ENCODE results near the gene CPE.
"Not testable (repeated sequence)": the region's sequence is repeated elsewhere in the genome, so short reads cannot be mapped to it uniquely, and the experiment has no call there.

Gene CPE

GRCh38 chr4:165378745-165379677 lies at the start of gene CPE:
Gene CPE (plus strand): TSS chr4:165379008. CDS start chr4:165379222, 214 bp downstream.
- DNase-seq: peak; percentile 15

- DNase-seq: no peak
These were observed 48.7 kb upstream of the CPE start for GRCh38 chr4:165330071-165330470.

- DNase-seq: no peak
These were observed 48.1 kb upstream of the CPE start for GRCh38 chr4:165330666-165331065.

- no peak for DNase-seq
These were observed 47.4 kb upstream of the CPE start for GRCh38 chr4:165331359-165331758.

- no peak for DNase-seq
These were observed 47.0 kb upstream of the CPE start for GRCh38 chr4:165331823-165332222.

GRCh38 chr4:165332502-165332901 lies 46.3 kb upstream of the CPE start:
- DNase-seq: no peak

- no peak for DNase-seq
These were observed 43.6 kb upstream of the CPE start for GRCh38 chr4:165335163-165335703.

- no peak for DNase-seq
These were observed 42.1 kb upstream of the CPE start for GRCh38 chr4:165336743-165337142.

GRCh38 chr4:165342340-165342739 lies 36.5 kb upstream of the CPE start:
- not testable (repeated sequence) for DNase-seq

- DNase-seq: no peak
These were observed 35.2 kb upstream of the CPE start for GRCh38 chr4:165343353-165344191.

GRCh38 chr4:165345666-165346417 lies 33.0 kb upstream of the CPE start:
- no peak for DNase-seq

GRCh38 chr4:165347647-165348569 lies 30.9 kb upstream of the CPE start:
- no peak for DNase-seq

- no peak for DNase-seq
These were observed 27.3 kb upstream of the CPE start for GRCh38 chr4:165351359-165352130.

- DNase-seq: no peak
These were observed 22.9 kb upstream of the CPE start for GRCh38 chr4:165355900-165356300.

- DNase-seq: no peak
These were observed 19.3 kb upstream of the CPE start for GRCh38 chr4:165359506-165359905.

- no peak for DNase-seq
These were observed 18.6 kb upstream of the CPE start for GRCh38 chr4:165360041-165360695.

- no peak for DNase-seq
These were observed 17.7 kb upstream of the CPE start for GRCh38 chr4:165360985-165361670.

GRCh38 chr4:165361810-165362209 lies 17.0 kb upstream of the CPE start:
- no peak for DNase-seq

GRCh38 chr4:165364452-165365080 lies 14.2 kb upstream of the CPE start:
- no peak for DNase-seq

Measured in cortex of kidney (tissue), 1 donor.